ENCODE data around the gene TDRKH. TPM values are rescaled to one million over a fixed set of nuclear protein-coding genes. Genes with fewer than 3 reads are reported as not detected.
"Not testable (repeated sequence)": the region's sequence is repeated elsewhere in the genome, so short reads cannot be mapped to it uniquely, and the experiment has no call there.

The TDRKH gene
- total RNA-seq, 4 donors from 2014 or later = 1.2 to 4.1 (median 3.1) TPM

- Histone ChIP-seq H3K36me3 (peaks cover 26% of the 10 kb centered on the region), H3K4me1 (no peaks in the 10 kb centered on the region), H3K27ac (no peak overlapping the region), H3K9me3 (no peaks in the 10 kb centered on the region), H3K4me3 (no peak overlapping the region), H3K27me3 (no peaks in the 10 kb centered on the region)
- TF ChIP-seq EP300 (IDR thresholded peaks at IDR 0.05) (no peak), POLR2A (IDR thresholded peaks at IDR 0.05) (no peak), POLR2AphosphoS5 (IDR thresholded peaks at IDR 0.05) (no peak), CTCF (IDR thresholded peaks at IDR 0.05) (no peak)
- no peak for DNase-seq (ENCODE audit: low spot score in 2 of 2)
- 60% methylated on average over 5 of the region's 5 CpGs for WGBS
Observed at GRCh38 chr1:151773702-151774101, 16.6 kb downstream of the TDRKH start.

DNA sequence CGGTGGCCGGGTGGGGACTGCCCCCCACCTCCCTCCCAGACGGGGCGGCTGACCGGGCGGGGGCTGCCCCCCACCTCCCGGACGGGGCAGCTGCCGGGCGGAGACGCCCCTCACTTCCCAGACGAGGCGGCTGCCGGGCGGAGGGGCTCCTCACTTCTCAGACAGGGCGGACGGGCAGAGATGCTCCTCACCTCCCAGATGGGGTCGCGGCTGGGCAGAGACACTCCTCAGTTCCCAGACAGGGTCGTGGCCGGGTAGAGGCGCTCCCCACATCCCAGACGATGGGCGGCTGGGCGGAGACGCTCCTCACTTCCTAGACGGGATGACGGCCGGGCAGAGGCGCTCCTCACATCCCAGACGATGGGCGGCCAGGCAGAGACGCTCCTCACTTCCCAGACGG, 21.0 kb downstream of the TDRKH start:
- not testable (repeated sequence) for H3K9me3 ChIP-seq; H3K4me1 ChIP-seq; DNase-seq (ENCODE audit: low spot score in 2 of 2); H3K27me3 ChIP-seq; H3K36me3 ChIP-seq; H3K27ac ChIP-seq; H3K4me3 ChIP-seq
- WGBS = 93% methylated on average over 17 of the region's 34 CpGs

DNA sequence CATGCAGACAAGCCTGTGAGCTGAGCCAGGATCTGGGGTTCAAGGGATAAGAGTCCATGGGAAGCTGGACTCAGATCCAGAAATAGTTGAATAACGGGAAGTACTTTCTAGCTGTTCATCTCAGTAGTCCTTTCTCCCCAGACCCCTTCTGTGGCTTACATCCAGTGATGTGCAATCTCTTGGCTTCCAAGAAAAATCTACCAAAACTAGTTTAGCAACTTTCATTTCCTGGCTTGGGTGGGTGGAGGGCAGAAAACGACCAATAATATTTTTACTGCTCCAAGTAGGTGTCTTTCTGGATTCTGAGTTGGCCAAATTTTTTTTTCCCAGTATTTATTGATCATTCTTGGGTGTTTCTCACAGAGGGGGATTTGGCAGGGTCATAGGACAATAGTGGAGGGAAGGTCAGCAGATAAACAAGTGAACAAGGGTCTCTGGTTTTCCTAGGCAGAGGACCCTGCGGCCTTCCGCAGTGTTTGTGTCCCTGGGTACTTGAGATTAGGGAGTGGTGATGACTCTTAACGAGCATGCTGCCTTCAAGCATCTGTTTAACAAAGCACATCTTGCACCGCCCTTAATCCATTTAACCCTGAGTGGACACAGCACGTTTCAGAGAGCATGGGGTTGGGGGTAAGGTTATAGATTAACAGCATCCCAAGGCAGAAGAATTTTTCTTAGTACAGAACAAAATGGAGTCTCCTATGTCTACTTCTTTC, 21.8 kb downstream of the TDRKH start:
- H3K9me3 ChIP-seq; H3K4me3 ChIP-seq; DNase-seq (ENCODE audit: low spot score in 2 of 2); H3K36me3 ChIP-seq; H3K27ac ChIP-seq; H3K27me3 ChIP-seq: not testable (repeated sequence)
- H3K4me1 ChIP-seq = peaks cover 11% of the 10 kb centered on the region
- WGBS = 35% methylated on average over 3 of the region's 7 CpGs

DNA sequence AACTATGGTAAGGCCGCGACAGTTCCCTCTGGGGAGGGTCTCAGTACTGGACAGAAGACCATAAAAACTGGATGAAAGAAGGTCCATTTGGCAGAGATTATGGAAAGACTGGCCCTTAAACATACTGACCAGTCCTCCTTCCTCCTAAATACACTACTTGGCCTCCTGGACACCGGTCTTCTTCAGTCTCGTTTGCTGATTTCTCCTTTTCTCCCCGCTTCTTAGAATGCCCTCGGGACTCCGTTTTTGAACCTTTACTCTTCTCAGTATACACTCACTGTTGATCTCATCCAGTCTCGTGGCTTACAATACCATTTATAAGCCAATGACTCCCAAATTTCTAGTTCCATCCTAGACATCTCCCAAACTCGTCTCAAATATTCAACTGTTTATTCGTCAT, 26.3 kb downstream of the TDRKH start:
- TF ChIP-seq CTCF (IDR thresholded peaks at IDR 0.05) (no peak), POLR2AphosphoS5 (IDR thresholded peaks at IDR 0.05) (no peak), POLR2A (IDR thresholded peaks at IDR 0.05) (no peak), EP300 (IDR thresholded peaks at IDR 0.05) (no peak)
- no peak for DNase-seq (ENCODE audit: low spot score in 2 of 2)
- Histone ChIP-seq H3K4me3 (peak overlapping the region; percentile 90), H3K27ac (peak overlapping the region; percentile 94), H3K36me3 (peaks cover 27% of the 10 kb centered on the region), H3K9me3 (no peaks in the 10 kb centered on the region), H3K27me3 (no peaks in the 10 kb centered on the region), H3K4me1 (peaks cover 18% of the 10 kb centered on the region)
- WGBS = 49% methylated on average over 10 of the region's 10 CpGs

GRCh38 chr1:151762941-151763921, 27.1 kb downstream of the TDRKH start, which contains the start of gene MRPL9:
Gene MRPL9, minus strand, starts transcription at chr1:151763496. Its CDS starts 17 bp downstream, at chr1:151763479.
- Histone ChIP-seq H3K27me3 (no peaks in the 10 kb centered on the region), H3K36me3 (peaks cover 33% of the 10 kb centered on the region), H3K4me3 (peak within 1 kb of the TSS; percentile 90), H3K9me3 (no peaks in the 10 kb centered on the region), H3K4me1 (peaks cover 18% of the 10 kb centered on the region), H3K27ac (peak within 1 kb of the TSS; percentile 94)
- TF ChIP-seq EP300 (IDR thresholded peaks at IDR 0.05) (no peak), POLR2AphosphoS5 (IDR thresholded peaks at IDR 0.05) (peak in 1 of 3 donors; percentile 65), POLR2A (IDR thresholded peaks at IDR 0.05) (peak in 1 of 2 donors; percentile 65), CTCF (IDR thresholded peaks at IDR 0.05) (no peak)
- DNase-seq (ENCODE audit: low spot score in 2 of 2) = peak; percentile 83 to 88
- WGBS = 2% methylated on average over 26 of the region's 68 CpGs
